ENCODE results near the gene SORD.

SORD gene

DNA sequence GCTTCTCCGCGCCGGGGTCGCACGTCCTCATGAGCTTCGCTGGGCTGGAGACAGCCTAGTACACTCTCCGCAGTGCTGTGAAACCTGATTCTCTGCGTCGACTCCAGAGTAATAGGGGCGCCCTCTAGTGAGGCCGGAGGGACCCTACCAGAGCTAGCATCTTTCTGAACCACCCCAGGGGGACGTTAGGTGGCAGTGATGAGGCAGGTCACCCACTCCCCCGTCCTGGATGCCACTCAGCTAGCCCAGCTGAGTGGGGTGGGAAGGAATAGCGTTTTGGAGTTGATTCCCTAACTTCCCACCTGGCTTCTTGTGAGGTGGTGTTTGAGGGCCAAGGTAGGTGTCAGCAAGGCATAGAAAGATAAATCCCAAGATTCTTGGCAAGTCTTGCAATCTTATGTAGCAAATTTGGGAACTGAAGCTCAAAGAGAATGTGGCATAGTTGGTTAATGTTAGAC, 95.2 kb downstream of the SORD start:
- peak; percentile 77 for DNase-seq

- no peak for DNase-seq
Measured at GRCh38 chr15:45118996-45119395, 96.0 kb downstream of the SORD start.

DNA sequence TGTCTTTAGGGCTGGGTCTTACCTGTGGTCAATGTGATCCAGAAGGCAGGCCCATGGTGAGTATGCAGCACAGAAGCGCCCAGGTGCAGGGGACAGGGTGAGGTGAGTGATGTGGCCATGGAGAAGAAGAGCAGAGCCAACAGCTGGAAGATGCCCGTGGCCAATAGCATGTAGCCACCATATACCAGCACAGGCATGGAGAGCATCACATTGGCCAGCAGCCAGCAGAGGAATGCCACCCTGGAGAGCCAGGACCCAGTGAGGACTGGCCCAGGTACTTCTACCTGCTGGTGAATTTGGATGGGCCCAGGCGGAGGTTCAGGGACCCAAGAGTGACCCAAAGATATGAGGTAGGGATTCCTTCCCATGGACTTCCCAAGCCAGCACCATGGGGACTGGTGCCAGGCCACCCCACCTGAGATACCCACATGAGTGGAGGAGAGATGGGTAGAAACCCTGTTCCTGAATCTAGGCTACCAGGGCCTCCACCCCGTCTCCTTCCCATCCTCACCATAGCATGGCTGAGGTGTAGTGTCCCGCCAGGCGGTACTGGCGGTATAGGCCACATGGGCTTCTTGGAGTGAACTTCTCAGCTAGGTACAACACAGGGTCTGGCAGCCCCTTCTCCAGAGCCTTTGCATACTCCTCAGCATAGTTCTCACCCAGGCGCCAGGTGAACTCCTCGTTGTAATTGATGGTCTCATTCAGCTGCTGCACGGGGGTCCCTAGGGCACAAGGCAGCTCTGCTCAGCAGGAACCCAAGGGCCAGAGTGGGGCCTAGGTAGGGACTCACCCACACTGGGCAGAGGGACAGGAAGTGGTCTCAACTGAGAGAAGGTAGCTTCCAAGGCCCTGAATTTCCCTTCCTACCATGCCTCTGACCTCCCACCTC, 97.3 kb downstream of the SORD start:
- no peak for DNase-seq

GRCh38 chr15:45121020-45121419, 98.0 kb downstream of the SORD start:
- DNase-seq: no peak

DNA sequence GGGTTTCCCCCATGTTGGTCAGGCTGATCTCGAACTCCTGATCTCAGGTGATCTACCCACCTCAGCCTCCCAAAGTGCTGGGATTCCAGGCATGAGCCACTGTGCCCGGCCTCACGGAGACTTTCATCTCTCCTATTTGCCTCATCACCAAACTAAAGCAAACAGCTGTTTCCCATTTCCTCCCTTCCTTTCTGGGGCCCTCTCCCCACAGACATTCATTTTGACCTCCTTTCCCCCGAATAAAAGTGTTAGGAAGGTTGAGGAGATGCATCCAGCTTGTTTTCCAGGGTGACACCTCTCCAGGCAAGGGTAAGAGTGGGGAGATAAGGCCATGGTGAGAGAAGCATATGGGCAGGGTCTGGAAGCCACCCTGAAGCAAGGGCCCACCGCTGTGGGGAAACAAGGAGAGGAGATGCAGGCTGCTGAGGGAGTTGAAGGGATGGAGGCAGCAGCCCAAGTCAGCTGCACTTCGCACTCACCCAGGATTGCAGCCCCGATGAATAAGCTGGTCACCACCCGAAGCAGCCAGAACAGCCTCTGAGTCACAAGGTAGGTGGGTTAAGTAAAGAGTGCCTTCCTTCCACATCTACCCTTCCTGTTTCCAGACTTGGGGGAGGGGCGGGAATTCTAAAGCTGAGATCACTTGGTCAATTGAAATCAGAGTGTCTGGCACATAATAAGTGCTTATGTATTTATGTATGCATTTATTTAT, 98.9 kb downstream of the SORD start:
- DNase-seq: no peak

- no peak for DNase-seq
Measured at GRCh38 chr15:45122719-45123118, 99.7 kb downstream of the SORD start.

DNA sequence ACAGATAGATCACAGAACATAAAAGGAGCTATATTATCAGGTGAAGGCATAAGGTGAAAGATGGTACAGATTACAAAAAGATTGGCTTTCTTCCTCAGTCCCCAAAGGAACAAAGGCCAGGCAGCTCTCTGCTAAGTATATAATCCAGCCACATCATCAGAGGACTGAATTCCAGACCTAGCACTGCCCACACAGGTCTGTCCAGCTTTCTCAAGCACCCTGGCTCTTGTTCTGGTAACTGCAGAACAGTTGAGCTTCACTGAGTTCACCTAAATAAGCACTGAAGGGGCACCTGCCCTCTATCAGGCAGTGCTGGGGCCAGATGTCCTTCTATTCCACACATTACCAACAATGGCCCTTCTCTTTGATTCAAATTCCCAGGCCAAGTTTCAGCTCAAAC, 100.4 kb downstream of the SORD start:
- no peak for DNase-seq

- DNase-seq: peak; percentile 35
Measured at GRCh38 chr15:45126535-45127158, 103.7 kb downstream of the SORD start.

Measured in activated T-cell treated with anti-CD3 and anti-CD28 coated beads for 4 hours (primary cell).